MM.1S (cell line): ENCODE data around the gene SAV1.

Source experiments
- DNase-seq: peaks from one replicate; pipeline ENCODE4 v3.0.0-alpha.2; 2015
- H2AFZ ChIP-seq: fragments of 300-600 bp; sonication (generic); 2 replicates; pipeline ENCODE4 v1.6.0; 2016; ENCODE audit warnings: antibody characterized with exemption, low read length
- H3F3A ChIP-seq: fragments of 300-600 bp; sonication (generic); 2 replicates; pipeline ENCODE4 v1.6.1; 2016; ENCODE audit warnings: mild to moderate bottlenecking, antibody characterized with exemption, low read length, moderate library complexity, mixed read lengths; ENCODE audit not compliant: insufficient read depth
- H3K27ac ChIP-seq: fragments of 300-600 bp; sonication (generic); 2 replicates; pipeline ENCODE4 v1.5.1; 2016; ENCODE audit warnings: mild to moderate bottlenecking, low read length
- H3K27me3 ChIP-seq: fragments of 300-600 bp; sonication (generic); replicated peaks from 2 replicates; pipeline ENCODE4 v1.6.0; 2016; ENCODE audit warnings: low read length; ENCODE audit not compliant: insufficient read depth
- H3K36me3 ChIP-seq: fragments of 300-600 bp; sonication (generic); replicated peaks from 2 replicates; pipeline ENCODE4 v1.6.1; 2016; ENCODE audit warnings: mild to moderate bottlenecking, low read length, mixed read lengths; ENCODE audit not compliant: insufficient read depth
- H3K4me1 ChIP-seq: fragments of 300-600 bp; sonication (generic); 2 replicates; pipeline ENCODE4 v1.6.1; 2016; ENCODE audit warnings: low read length, mixed read lengths
- H3K4me2 ChIP-seq: fragments of 300-600 bp; sonication (generic); 2 replicates; pipeline ENCODE4 v1.6.0; 2016; ENCODE audit warnings: low read depth, low read length
- H3K4me3 ChIP-seq: fragments of 300-600 bp; sonication (generic); 2 replicates; pipeline ENCODE4 v1.5.1; 2016; ENCODE audit warnings: low read length, mixed read lengths
- H3K79me2 ChIP-seq: fragments of 300-600 bp; sonication (generic); 2 replicates; pipeline ENCODE4 v1.6.1; 2016; ENCODE audit warnings: mixed run types, low read length, mixed read lengths
- H3K9ac ChIP-seq: fragments of 300-600 bp; sonication (generic); 2 replicates; pipeline ENCODE4 v1.6.1; 2016; ENCODE audit warnings: low read length, mixed read lengths
- H3K9me2 ChIP-seq: fragments of 300-600 bp; sonication (generic); replicated peaks from 2 replicates; pipeline ENCODE4 v1.6.1; 2016; ENCODE audit warnings: mild to moderate bottlenecking, low read length, mixed read lengths; ENCODE audit not compliant: insufficient read depth
- H3K9me3 ChIP-seq: fragments of 300-600 bp; sonication (generic); replicated peaks from 2 replicates; pipeline ENCODE4 v1.6.1; 2016; ENCODE audit warnings: mild to moderate bottlenecking, low read length, mixed read lengths; ENCODE audit not compliant: insufficient read depth
- H4K20me1 ChIP-seq: fragments of 300-600 bp; sonication (generic); 2 replicates; pipeline ENCODE4 v1.6.1; 2016; ENCODE audit warnings: mild to moderate bottlenecking, low read length, moderate library complexity, mixed read lengths; ENCODE audit not compliant: insufficient read depth
- CTCF ChIP-seq: fragments of 300-600 bp; sonication (generic); IDR thresholded peaks from 2 replicates; pipeline ENCODE4 v1.5.1; 2016; ENCODE audit warnings: antibody characterized with exemption, low read length, mixed read lengths
- EZH2 ChIP-seq: fragments of 300-600 bp; sonication (generic); optimal IDR thresholded peaks from 2 replicates; pipeline ENCODE3; 2017; ENCODE audit warnings: low read depth, mild to moderate bottlenecking, antibody characterized with exemption, low read length, mixed read lengths
- EZH2phosphoT487 ChIP-seq: fragments of 300-600 bp; sonication (generic); IDR thresholded peaks from 2 replicates; pipeline ENCODE4 v1.6.1; 2018; ENCODE audit warnings: antibody characterized with exemption, low read length

SAV1 gene

GRCh38 chr14:50711043-50711442, 42.9 kb upstream of the SAV1 start:
- H4K20me1 ChIP-seq, result no peaks in the 10 kb centered on the region
- no peak overlapping the region for H3K9ac ChIP-seq
- no peaks in the 10 kb centered on the region for H3K36me3 ChIP-seq
- no peak overlapping the region for H3K27ac ChIP-seq
- no peaks in the 10 kb centered on the region for H3F3A ChIP-seq
- no peaks in the 10 kb centered on the region for H3K4me1 ChIP-seq
- DNase-seq, result no peak
- H3K9me3 ChIP-seq, result no peaks in the 10 kb centered on the region
- no peaks in the 10 kb centered on the region for H3K9me2 ChIP-seq
- H2AFZ ChIP-seq, result no peak overlapping the region
- TF ChIP-seq EZH2, result no peak
- no peak for TF ChIP-seq CTCF
- TF ChIP-seq EZH2phosphoT487, result no peak
- no peak overlapping the region for H3K4me3 ChIP-seq
- H3K4me2 ChIP-seq, result no peak overlapping the region
- no peaks in the 10 kb centered on the region for H3K79me2 ChIP-seq
- no peaks in the 10 kb centered on the region for H3K27me3 ChIP-seq

- H3K4me2 ChIP-seq, result no peak overlapping the region
- H3K9ac ChIP-seq, result no peak overlapping the region
- TF ChIP-seq EZH2phosphoT487 (no peak), EZH2 (no peak), CTCF (no peak)
- H3K4me3 ChIP-seq, result no peak overlapping the region
- no peak overlapping the region for H2AFZ ChIP-seq
- H3K4me1 ChIP-seq, result no peaks in the 10 kb centered on the region
- H3K27me3 ChIP-seq, result no peaks in the 10 kb centered on the region
- H4K20me1 ChIP-seq, result no peaks in the 10 kb centered on the region
- H3K9me3 ChIP-seq, result no peaks in the 10 kb centered on the region
- H3K27ac ChIP-seq, result no peak overlapping the region
- no peaks in the 10 kb centered on the region for H3F3A ChIP-seq
- H3K9me2 ChIP-seq, result no peaks in the 10 kb centered on the region
- no peaks in the 10 kb centered on the region for H3K79me2 ChIP-seq
- no peak for DNase-seq
- H3K36me3 ChIP-seq, result no peaks in the 10 kb centered on the region
Observed at GRCh38 chr14:50705026-50705593, 37.0 kb upstream of the SAV1 start.

- Histone ChIP-seq H3K27me3 (no peaks in the 10 kb centered on the region), H3K4me3 (no peak overlapping the region), H3K79me2 (no peaks in the 10 kb centered on the region), H3K9me2 (no peaks in the 10 kb centered on the region), H2AFZ (no peak overlapping the region), H3K9ac (no peak overlapping the region), H3K9me3 (no peaks in the 10 kb centered on the region), H3K27ac (no peak overlapping the region), H3K4me1 (no peaks in the 10 kb centered on the region), H3F3A (no peaks in the 10 kb centered on the region), H3K36me3 (no peaks in the 10 kb centered on the region), H3K4me2 (no peak overlapping the region), H4K20me1 (no peaks in the 10 kb centered on the region)
- TF ChIP-seq CTCF, result no peak
- no peak for TF ChIP-seq EZH2
- DNase-seq, result no peak
Observed at GRCh38 chr14:50704454-50705010, 36.4 kb upstream of the SAV1 start.
